AG10803 (cell line): Measurements from ENCODE around the gene IGF2.
A peak's percentile ranks its signal among the peaks of the same experiment; 100 is the strongest.

Experiments used
- DNase-seq: peaks from one replicate; pipeline ENCODE4 v3.0.0; 2010; ENCODE audit warnings: low read depth
- H3K4me3 ChIP-seq: 2 replicates; pipeline ENCODE4 v1.5.1; 2011; ENCODE audit warnings: mild to moderate bottlenecking, low read length, control low read depth
- TF ChIP-seq, protein P1 (sequence below): conservative IDR thresholded peaks from 2 replicates; pipeline ENCODE4 v1.5.1; 2011; ENCODE audit warnings: mild to moderate bottlenecking, low read length, control low read depth, inconsistent platforms

Gene IGF2

DNA sequence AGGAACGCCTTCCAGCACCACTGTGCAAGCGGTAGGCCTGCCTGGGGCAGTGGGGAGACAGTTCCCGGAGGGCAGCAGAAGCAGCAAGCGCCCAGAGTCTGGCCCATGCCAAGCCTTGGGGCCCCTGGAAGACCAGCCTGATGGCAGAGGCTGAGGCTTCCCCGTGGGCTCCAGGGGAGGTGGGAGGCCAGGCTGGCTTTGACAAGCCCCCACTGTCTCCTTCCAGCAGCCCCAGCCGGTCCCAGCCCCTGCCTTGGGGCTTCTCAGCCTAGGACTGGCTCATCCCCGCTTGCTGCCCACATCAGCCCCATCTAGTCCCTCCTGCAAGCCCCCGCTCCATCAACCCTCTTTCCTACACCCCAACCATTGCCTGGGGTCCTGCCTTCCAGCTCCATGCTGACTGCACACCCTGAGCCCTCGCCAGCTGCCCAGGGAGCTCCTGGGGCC lies 46.7 kb downstream of the IGF2 start:
- TF ChIP-seq, protein P1, sequence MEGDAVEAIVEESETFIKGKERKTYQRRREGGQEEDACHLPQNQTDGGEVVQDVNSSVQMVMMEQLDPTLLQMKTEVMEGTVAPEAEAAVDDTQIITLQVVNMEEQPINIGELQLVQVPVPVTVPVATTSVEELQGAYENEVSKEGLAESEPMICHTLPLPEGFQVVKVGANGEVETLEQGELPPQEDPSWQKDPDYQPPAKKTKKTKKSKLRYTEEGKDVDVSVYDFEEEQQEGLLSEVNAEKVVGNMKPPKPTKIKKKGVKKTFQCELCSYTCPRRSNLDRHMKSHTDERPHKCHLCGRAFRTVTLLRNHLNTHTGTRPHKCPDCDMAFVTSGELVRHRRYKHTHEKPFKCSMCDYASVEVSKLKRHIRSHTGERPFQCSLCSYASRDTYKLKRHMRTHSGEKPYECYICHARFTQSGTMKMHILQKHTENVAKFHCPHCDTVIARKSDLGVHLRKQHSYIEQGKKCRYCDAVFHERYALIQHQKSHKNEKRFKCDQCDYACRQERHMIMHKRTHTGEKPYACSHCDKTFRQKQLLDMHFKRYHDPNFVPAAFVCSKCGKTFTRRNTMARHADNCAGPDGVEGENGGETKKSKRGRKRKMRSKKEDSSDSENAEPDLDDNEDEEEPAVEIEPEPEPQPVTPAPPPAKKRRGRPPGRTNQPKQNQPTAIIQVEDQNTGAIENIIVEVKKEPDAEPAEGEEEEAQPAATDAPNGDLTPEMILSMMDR: no peak
- no peak for DNase-seq
- H3K4me3 ChIP-seq: no peak overlapping the region

DNA sequence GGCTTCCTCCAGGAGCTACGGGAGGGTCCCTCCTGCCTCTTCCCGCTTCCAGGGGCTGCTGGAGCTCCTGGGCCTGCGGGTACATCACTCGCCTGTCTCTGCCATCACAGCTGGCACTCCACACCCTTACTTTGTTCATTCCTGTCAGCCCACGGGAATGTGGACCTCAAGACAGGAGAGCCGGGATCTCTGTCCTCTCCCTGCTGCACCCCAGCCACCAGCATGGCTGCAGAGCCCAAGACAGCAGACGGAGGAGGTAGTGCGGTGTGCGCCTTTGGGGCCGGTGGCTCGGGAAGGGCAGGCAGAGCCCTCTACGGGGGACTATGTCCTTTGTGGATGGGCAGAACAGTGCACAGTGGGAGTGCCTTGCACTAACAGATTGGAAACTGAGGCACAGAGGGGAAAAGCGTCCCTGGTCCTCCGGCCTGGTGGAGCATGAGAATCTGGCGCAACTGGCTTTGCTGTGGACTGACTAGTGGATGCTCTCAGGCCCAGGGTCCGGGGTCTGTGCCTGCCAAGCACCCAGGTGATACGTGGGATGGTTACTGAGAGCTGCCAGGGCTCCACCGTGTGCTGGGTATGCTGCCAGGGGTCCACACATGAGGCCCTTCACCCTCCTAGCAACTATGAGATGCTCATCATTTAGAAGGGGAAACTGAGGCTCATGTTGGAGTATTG lies 47.3 kb downstream of the IGF2 start:
- no peak overlapping the region for H3K4me3 ChIP-seq
- DNase-seq: no peak
- TF ChIP-seq, protein P1: no peak

DNA sequence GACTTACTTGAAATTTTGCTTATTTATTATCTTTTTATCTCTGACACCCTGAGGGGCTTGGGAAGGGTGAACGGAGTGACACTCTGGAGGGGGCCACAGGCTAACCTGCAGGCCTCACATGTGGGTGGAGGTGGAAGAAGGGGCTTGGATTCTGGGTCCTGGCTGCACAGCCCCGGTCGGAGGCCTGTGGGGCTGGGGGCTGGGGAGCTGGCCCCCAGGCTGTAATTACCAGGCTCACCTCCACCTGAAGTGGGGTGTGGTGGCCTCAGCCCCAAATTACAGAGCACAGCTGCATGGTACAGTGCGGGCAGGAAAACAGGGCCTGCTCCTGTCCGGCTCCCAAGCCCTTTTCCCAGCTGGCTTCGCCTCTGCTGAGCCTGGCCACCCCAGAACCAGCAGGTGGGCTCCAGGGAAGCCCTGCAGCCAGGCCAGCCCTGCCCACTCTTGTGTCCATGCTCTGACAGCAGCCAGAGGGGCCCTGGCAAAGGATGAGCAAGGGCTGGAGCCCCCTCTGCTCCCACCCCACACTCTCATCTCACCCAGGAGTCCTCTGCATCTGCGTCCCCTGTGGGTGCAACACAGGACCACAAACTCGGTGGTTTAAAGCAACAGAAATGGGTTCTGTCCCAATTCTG lies 48.0 kb downstream of the IGF2 start:
- DNase-seq: no peak
- no peak overlapping the region for H3K4me3 ChIP-seq
- TF ChIP-seq, protein P1: no peak

DNA sequence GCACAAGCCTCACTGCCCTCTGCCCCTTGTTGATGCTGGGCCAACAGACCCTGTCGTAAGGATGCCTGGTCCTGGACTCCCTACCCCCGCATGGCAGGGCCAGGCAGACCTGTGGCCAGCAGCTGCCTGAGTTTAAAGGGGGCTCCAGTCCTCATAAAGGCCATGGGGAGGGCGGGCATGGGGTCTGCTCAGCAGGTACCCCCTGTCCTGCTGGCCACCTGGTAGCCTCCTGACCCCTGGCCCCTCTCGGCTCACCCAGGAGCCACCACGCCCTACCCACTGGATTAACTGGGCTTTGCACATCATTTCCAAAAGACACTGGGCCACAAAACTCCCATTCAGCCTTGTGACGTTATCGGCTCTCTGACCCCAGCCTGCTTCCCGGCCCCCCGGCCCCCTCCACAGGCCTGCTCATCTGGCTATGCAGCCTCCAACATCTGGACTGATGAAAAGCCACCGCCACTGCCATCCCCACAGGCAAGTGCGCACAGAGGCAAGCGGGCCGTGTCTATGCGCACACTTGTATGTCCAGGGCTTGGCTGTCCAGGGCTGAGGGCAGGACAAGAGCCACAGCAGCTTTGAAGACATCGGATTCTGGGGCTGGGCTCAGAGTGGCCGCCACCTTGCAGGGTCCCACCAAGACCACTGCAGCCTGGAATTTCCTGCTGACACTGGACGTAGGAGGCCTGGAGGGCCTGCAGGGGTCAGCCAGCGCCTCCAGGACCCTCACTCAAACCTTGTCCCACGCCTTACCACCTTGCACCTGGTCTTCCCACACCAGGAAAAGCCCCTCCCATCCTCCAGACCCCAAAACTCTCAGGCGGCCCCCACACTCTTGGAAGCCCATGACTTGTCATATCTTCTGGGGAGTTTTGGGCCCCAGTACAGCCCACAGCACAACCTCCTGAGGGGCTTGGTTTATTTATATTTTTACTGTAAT lies 48.7 kb downstream of the IGF2 start:
- no peak for DNase-seq
- TF ChIP-seq, protein P1: no peak
- H3K4me3 ChIP-seq: no peak overlapping the region

DNA sequence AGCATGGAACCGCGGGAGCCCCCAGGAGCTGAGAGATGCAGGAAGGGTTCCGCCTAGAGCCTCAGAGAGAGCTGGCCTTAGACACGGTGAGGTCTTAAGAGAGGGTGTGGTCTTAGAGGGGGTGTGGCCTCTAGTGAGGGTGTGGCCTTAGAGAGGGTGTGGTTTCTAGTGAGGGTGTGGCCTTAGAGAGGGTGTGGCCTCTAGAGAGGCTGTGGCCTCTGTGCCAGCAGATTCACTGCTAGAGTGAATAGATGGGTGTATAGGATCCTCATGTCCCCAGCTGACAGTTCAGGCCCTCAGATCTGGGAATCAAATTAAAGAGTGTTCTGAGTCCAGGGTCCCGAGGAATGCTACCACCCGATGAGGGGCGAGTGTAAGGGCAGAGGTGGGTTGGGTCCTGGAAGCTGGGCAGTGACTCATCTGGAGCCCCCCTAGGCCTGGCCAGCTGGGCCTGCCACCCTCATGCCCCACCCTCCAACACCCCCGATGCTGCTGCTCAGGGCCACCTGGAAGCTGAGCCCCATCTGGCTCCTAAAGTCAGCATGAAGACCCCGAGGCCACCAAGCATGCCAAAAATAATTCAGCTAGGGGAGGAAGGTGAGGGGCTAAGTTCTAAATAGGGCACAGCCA lies 49.5 kb downstream of the IGF2 start:
- no peak overlapping the region for H3K4me3 ChIP-seq
- TF ChIP-seq, protein P1: no peak
- peak; percentile 29 for DNase-seq

DNA sequence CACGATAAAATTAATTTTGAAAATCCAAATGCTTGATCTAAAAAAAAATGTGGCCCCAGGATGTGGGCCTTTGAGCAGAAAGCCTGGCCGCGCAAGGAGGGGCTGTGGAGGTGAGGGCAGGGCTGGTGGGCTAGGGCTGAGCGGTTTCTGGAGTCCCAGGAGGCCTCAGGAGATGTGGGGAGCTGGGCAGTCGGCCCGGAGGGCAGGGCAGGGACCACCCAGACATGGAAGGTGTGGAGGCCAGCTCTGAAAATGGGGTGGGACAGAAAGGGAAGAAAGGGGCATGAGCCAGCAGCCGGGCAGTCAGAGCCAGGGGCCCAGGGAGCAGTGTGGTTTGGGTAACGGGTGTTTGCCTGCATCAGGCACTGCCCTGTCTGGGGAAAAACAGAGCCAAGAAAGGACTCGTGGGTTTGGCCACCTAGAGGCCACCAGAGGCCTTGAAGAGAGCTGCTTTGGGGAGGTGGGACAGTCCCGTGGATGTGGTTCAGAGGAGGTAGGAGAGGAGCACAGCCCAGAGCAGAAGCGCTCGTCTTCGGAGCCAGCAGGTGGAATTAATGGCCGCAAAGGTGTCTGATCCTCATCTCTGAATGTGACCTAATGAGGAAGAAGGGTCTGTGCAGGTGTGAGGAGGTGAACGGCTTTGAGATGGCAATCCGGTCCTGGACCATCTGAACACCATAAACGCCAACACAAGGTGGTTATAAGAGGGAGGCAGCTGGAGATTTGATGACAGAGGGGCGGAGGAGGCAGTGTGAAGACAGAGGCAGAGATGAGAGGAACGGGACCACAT lies 50.2 kb downstream of the IGF2 start:
- no peak for DNase-seq
- TF ChIP-seq, protein P1: no peak

More for the DNA sequence above, 50.2 kb downstream of the IGF2 start:
- no peak overlapping the region for H3K4me3 ChIP-seq
